Upper lobe of left lung (tissue), 6 donors: Measurements from ENCODE around the gene PCP2. TPM values are rescaled to one million over a fixed set of nuclear protein-coding genes. Genes with fewer than 3 reads are reported as not detected.

ENCODE experiments used
- ATAC-seq, 2 donors: fragments of 200-7000 bp; cut with Tn5 transposase; one replicate each; pipeline ENCODE4 v1.9.1; 2022; ENCODE audit warnings: mild to moderate bottlenecking in 2 of 2, moderate library complexity in 2 of 2; ENCODE audit not compliant: low FRiP score in 2 of 2
- DNase-seq, 2 donors: peaks; one replicate each; pipeline ENCODE4 v3.0.0-alpha.2; 2019 to 2020
- H3K27ac ChIP-seq, 4 donors: fragments of 200-600 bp; sonication (generic); one replicate each; pipeline ENCODE4 v1.5.1; 2016 to 2019
- H3K27me3 ChIP-seq, 4 donors: fragments of 200-600 bp; sonication (generic); one replicate each; pipeline ENCODE4 v1.5.1; 2017 to 2019
- H3K36me3 ChIP-seq, 4 donors: fragments of 200-600 bp; sonication (generic); one replicate each; pipeline ENCODE4 v1.5.1; 2016 to 2019
- H3K4me1 ChIP-seq, 4 donors: fragments of 200-600 bp; sonication (generic); one replicate each; pipeline ENCODE4 v1.5.1; 2018 to 2019
- H3K4me3 ChIP-seq, 4 donors: fragments of 200-600 bp; sonication (generic); one replicate each; pipeline ENCODE4 v1.5.1; 2017 to 2019; ENCODE audit warnings: mild to moderate bottlenecking in 2 of 4, moderate library complexity in 1 of 4
- H3K9me3 ChIP-seq, 4 donors: fragments of 200-600 bp; sonication (generic); one replicate each; pipeline ENCODE4 v1.5.1; 2018 to 2019
- CTCF ChIP-seq, 6 experiments: fragments of 450-650 bp in 4 of 6; fragments of 200-600 bp in 2 of 6; sonication (generic) in 2 of 6; IDR thresholded peaks; one replicate each; pipeline ENCODE4 v1.5.1; 2016 to 2019; ENCODE audit warnings: antibody characterized with exemption in 6 of 6
- EP300 ChIP-seq, 4 donors: sonication (generic); formaldehyde crosslinking; IDR thresholded peaks; one replicate each; pipeline ENCODE4 v1.5.1; 2017; ENCODE audit warnings: antibody characterized with exemption in 4 of 4, control low read depth in 2 of 4
- POLR2A ChIP-seq, 4 donors: fragments of 450-650 bp; IDR thresholded peaks; one replicate each; pipeline ENCODE4 v1.5.1; 2016 to 2017; ENCODE audit warnings: antibody characterized with exemption in 4 of 4, mild to moderate bottlenecking in 2 of 4
- POLR2AphosphoS5 ChIP-seq, 2 donors: sonication (generic); formaldehyde crosslinking; IDR thresholded peaks; one replicate each; pipeline ENCODE4 v1.5.1; 2017; ENCODE audit warnings: antibody characterized with exemption in 2 of 2
- WGBS, 2 donors: methylation state at CpG; one replicate each; pipeline ENCODE4 v1.1.5; 2017 to 2018; 5-methylcytosine and 5-hydroxymethylcytosine counted together
- total RNA-seq, 6 donors: library from RNA; depleted of rRNA in 4 of 6; stranded (reverse); fragments of >200 nt in 4 of 6; gene quantifications; one replicate each; pipeline versions ENCODE4 v1.1.0 to v1.2.1, GENCODE V29; 2016 to 2021
- donor health status: DM: no; HTN: no; CAD: no; lungs with moderate emphysema.
- donor health status: DM: no; HTN: yes; CAD: no; lungs with severe emphysema.

Gene PCP2
- total RNA-seq, 6 donors from 2014 or later, result 2.3 to 21.0 (median 3.3) TPM; not detected in 1

- no peak for ATAC-seq
- WGBS, 2 donors, result 64 to 80% methylated on average over 8 of the region's 8 CpGs
- Histone ChIP-seq H3K27me3 (no peaks in the 10 kb centered on the region), H3K4me1 (peaks cover 4 to 30% (median 21%) of the 10 kb centered on the region in 4 donors), H3K36me3 (no peaks in the 10 kb centered on the region), H3K4me3 (no peak overlapping the region), H3K27ac (peak overlapping the region in 2 of 4 donors; percentile 6 to 88), H3K9me3 (no peaks in the 10 kb centered on the region)
- TF ChIP-seq EP300 (IDR thresholded peaks at IDR 0.05) (no peak), POLR2AphosphoS5 (IDR thresholded peaks at IDR 0.05) (no peak), POLR2A (IDR thresholded peaks at IDR 0.05) (no peak), CTCF (IDR thresholded peaks at IDR 0.05) (no peak)
- DNase-seq, result no peak
Observed at GRCh38 chr19:7654401-7654800, 20.9 kb upstream of the PCP2 start.

- TF ChIP-seq CTCF (IDR thresholded peaks at IDR 0.05), result peak; percentile 94 to 99 (median 96)
- TF ChIP-seq POLR2AphosphoS5 (IDR thresholded peaks at IDR 0.05), result peak; percentile 43 to 66
- TF ChIP-seq POLR2A (IDR thresholded peaks at IDR 0.05), result peak in 1 of 4 donors; percentile 26
- TF ChIP-seq EP300 (IDR thresholded peaks at IDR 0.05), result peak in 1 of 4 donors; percentile 59
- DNase-seq (peak; percentile 95 to 98), ATAC-seq (peak; percentile 85 to 89)
- 4% methylated on average over 26 to 28 of the region's 28 CpGs for WGBS, 2 donors
- H3K9me3 ChIP-seq, result no peaks in the 10 kb centered on the region
- peak overlapping the region in 3 of 4 donors; percentile 7 to 30 (median 18) for H3K4me3 ChIP-seq
- peaks cover 4 to 19% (median 12%) of the 10 kb centered on the region in 4 donors for H3K4me1 ChIP-seq
- peaks cover 0 to 1% (median 0%) of the 10 kb centered on the region in 4 donors for H3K36me3 ChIP-seq
- H3K27me3 ChIP-seq, result no peaks in the 10 kb centered on the region
- H3K27ac ChIP-seq, result peak overlapping the region; percentile 34 to 87 (median 64)
Observed at GRCh38 chr19:7652061-7652641, 18.6 kb upstream of the PCP2 start.

GRCh38 chr19:7650148-7650547 is 16.6 kb upstream of the PCP2 start:
- ATAC-seq (no peak), DNase-seq (no peak)
- H3K4me1 ChIP-seq, result peaks cover 4 to 21% (median 11%) of the 10 kb centered on the region in 4 donors
- WGBS, 2 donors, result 40 to 64% methylated on average over 2 of the region's 2 CpGs
- H3K27ac ChIP-seq, result no peak overlapping the region
- no peaks in the 10 kb centered on the region for H3K27me3 ChIP-seq
- H3K36me3 ChIP-seq, result peaks cover 0 to 15% (median 5%) of the 10 kb centered on the region in 4 donors
- no peak overlapping the region for H3K4me3 ChIP-seq
- TF ChIP-seq POLR2A (IDR thresholded peaks at IDR 0.05) (no peak), POLR2AphosphoS5 (IDR thresholded peaks at IDR 0.05) (no peak), EP300 (IDR thresholded peaks at IDR 0.05) (no peak)
- no peaks in the 10 kb centered on the region for H3K9me3 ChIP-seq

GRCh38 chr19:7648265-7649014 is 14.9 kb upstream of the PCP2 start:
- ATAC-seq (no peak), DNase-seq (no peak)
- no peaks in the 10 kb centered on the region for H3K27me3 ChIP-seq
- H3K36me3 ChIP-seq, result peaks cover 0 to 23% (median 10%) of the 10 kb centered on the region in 4 donors
- TF ChIP-seq CTCF (IDR thresholded peaks at IDR 0.05) (no peak), POLR2AphosphoS5 (IDR thresholded peaks at IDR 0.05) (no peak), POLR2A (IDR thresholded peaks at IDR 0.05) (no peak), EP300 (IDR thresholded peaks at IDR 0.05) (no peak)
- no peak overlapping the region for H3K4me3 ChIP-seq
- H3K9me3 ChIP-seq, result no peaks in the 10 kb centered on the region
- 85 to 90% methylated on average over 15 of the region's 15 CpGs for WGBS, 2 donors
- H3K4me1 ChIP-seq, result peaks cover 4 to 22% (median 13%) of the 10 kb centered on the region in 4 donors
- H3K27ac ChIP-seq, result no peak overlapping the region

GRCh38 chr19:7647156-7647555 is 13.6 kb upstream of the PCP2 start:
- ATAC-seq (no peak), DNase-seq (peak in 1 of 2 donors; percentile 84)
- 95% methylated on average over 23 of the region's 26 CpGs; no CpG with 5 or more reads in 1 of the 2 donors for WGBS, 2 donors

More at GRCh38 chr19:7647156-7647555, 13.6 kb upstream of the PCP2 start:
- Histone ChIP-seq H3K27me3 (no peaks in the 10 kb centered on the region), H3K9me3 (no peaks in the 10 kb centered on the region), H3K4me1 (peaks cover 0 to 16% (median 6%) of the 10 kb centered on the region in 4 donors), H3K27ac (no peak overlapping the region), H3K36me3 (peaks cover 0 to 31% (median 17%) of the 10 kb centered on the region in 4 donors), H3K4me3 (no peak overlapping the region)
- TF ChIP-seq CTCF (IDR thresholded peaks at IDR 0.05) (no peak), POLR2A (IDR thresholded peaks at IDR 0.05) (no peak), POLR2AphosphoS5 (IDR thresholded peaks at IDR 0.05) (no peak)
